ENCODE results near the gene BICDL1. TPM values are rescaled to one million over a fixed set of nuclear protein-coding genes. Genes with fewer than 3 reads are reported as not detected.

Gene BICDL1
- total and polyA plus RNA-seq, 2 of the 4 experiments (the other 2 are of a cell fraction), result not detected

GRCh38 chr12:119998471-119999245 lies 9.6 kb downstream of the BICDL1 start:
- Histone ChIP-seq H2BK15ac (ENCODE audit: low read depth, low read length) (no peak overlapping the region), H4K5ac (ENCODE audit: low read depth, low read length) (no peak overlapping the region), H3K4me1 (ENCODE audit: control insufficient read depth, insufficient read depth, low read length) (no peaks in the 10 kb centered on the region), H3K14ac (replicated peaks; ENCODE audit: low read depth, low read length) (no peak overlapping the region), H3K36me3 (ENCODE audit: control insufficient read depth, insufficient read depth, low read length) (no peaks in the 10 kb centered on the region), H3K23ac (ENCODE audit: low read depth, low read length) (no peak overlapping the region), H2AK5ac (ENCODE audit: low read depth, low read length) (no peak overlapping the region), H2BK20ac (ENCODE audit: low read depth, low read length) (no peak overlapping the region), H3K18ac (ENCODE audit: low read depth, low read length) (no peak overlapping the region), H3K27me3 (ENCODE audit: control insufficient read depth, insufficient read depth, low read length) (peaks cover 4% of the 10 kb centered on the region; the same call in 1 of the 2 replicates), H4K8ac (ENCODE audit: low read depth in 2 of 2, low read length in 2 of 2) (no peak overlapping the region), H3K9me3 (ENCODE audit: control insufficient read depth, insufficient read depth, low read length) (no peaks in the 10 kb centered on the region), H3K4me2 (ENCODE audit: low read depth, low read length) (no peak overlapping the region), H4K91ac (ENCODE audit: insufficient read depth, low read depth, low read length) (no peak overlapping the region), H3K56ac (ENCODE audit: extremely low read depth, insufficient read depth, low read length) (no peak overlapping the region), H3K4me3 (ENCODE audit: insufficient read depth, low read depth, low read length) (no peak overlapping the region), H3K9me1 (ENCODE audit: insufficient read depth, low read length) (no peaks in the 10 kb centered on the region), H3K4ac (ENCODE audit: low read depth, low read length) (no peak overlapping the region), H2AFZ (replicated peaks; ENCODE audit: low read length, poor library complexity) (no peak overlapping the region), H2BK120ac (ENCODE audit: low read depth, low read length) (no peak overlapping the region), H2BK5ac (ENCODE audit: low read depth, low read length, poor library complexity, severe bottlenecking) (no peak overlapping the region), H3K79me1 (ENCODE audit: low read depth in 1 of 2, low read length in 2 of 2) (no peaks in the 10 kb centered on the region), H2AK9ac (replicated peaks; ENCODE audit: low read depth, low read length, poor library complexity) (no peak overlapping the region), H3K27ac (ENCODE audit: insufficient read depth, low read length) (no peak overlapping the region), H4K20me1 (ENCODE audit: insufficient read depth, low read length) (no peaks in the 10 kb centered on the region), H3K9ac (ENCODE audit: low read depth, low read length) (no peak overlapping the region)
- POLR2A ChIA-PET (ENCODE audit: unreplicated experiment), result interaction anchor here (0.6 kb wide), 2 partner anchors 294 to 583 kb away, joined by 3 to 4 read pairs; partner anchors contain the start of gene POP5
- no TSS peak for BruUV-seq (replicated peaks)
- no peak for DNase-seq
- 13% methylated on average over 2 of the region's 13 CpGs; no CpG with 5 or more reads in 1 of the 2 experiments for WGBS, 2 experiments (ENCODE audit: extremely low coverage in 2 of 2, insufficient read length in 1 of 2)
- CTCF ChIA-PET, result no interaction called here
- dilution Hi-C loops (cut with HindIII; ENCODE audit: low sequenced_read_pairs, unreplicated experiment) (no loop called here), in situ Hi-C loops (cut with MboI; ENCODE audit: low sequenced_read_pairs) (no loop called here), intact Hi-C loops (cut with micrococcal nuclease) (no loop called here)
- ATAC-seq (ENCODE audit: low read depth), result no peak
- no peak for TF ChIP-seq NFE2L2 (IDR thresholded peaks at IDR 0.05; ENCODE audit: low read depth, low read length)
- TF ChIP-seq POLR2A (IDR thresholded peaks at IDR 0.05; ENCODE audit: low read depth, low read length), result no peak
- no peak for TF ChIP-seq RFX5 (IDR thresholded peaks at IDR 0.05; ENCODE audit: low read depth, low read length)
- TF ChIP-seq CTCF (conservative IDR thresholded peaks at IDR 0.05; ENCODE audit: low read depth, low read length), result no peak
- TF ChIP-seq ELK1 (IDR thresholded peaks at IDR 0.05; ENCODE audit: borderline replicate concordance, low read depth, low read length), result no peak
- no peak for TF ChIP-seq MAZ (IDR thresholded peaks at IDR 0.05; ENCODE audit: borderline replicate concordance, low read depth, low read length)
- no peak for TF ChIP-seq USF2 (IDR thresholded peaks at IDR 0.05; ENCODE audit: low read depth, low read length)

All from IMR-90 (cell line).